HCT116 (cell line): Measurements from ENCODE around the gene TMED7. TPM values are rescaled to one million over a fixed set of nuclear protein-coding genes. Genes with fewer than 3 reads are reported as not detected.
A peak's percentile ranks its signal among the peaks of the same experiment; 100 is the strongest.

ENCODE experiments used
- ATAC-seq: fragments of 200-7000 bp; cut with Tn5 transposase; 2 replicates; pipeline ENCODE4 v1.9.1; 2020; ENCODE audit warnings: mild to moderate bottlenecking, moderate library complexity
- BruUV-seq: library from RNA; stranded (reverse); fragments of 400-500 nt; replicated peaks from 2 replicates; lab custom pipeline; 2021; lab: Mats Ljungman, UMichigan
- CTCF ChIA-PET: fragments of 300-600 bp; sonication (Branson Sonifier 250); formaldehyde crosslinking; loops from one replicate; lab custom pipeline; 2021; ENCODE audit warnings: antibody characterized with exemption; lab: Charles Lee
- POLR2A ChIA-PET: fragments of 300-600, 350-600 bp; sonication (Branson Sonifier 250); formaldehyde crosslinking; loops from one replicate; lab custom pipeline; 2021; ENCODE audit warnings: antibody characterized with exemption; lab: Charles Lee
- RAD21 ChIA-PET, 2 experiments: fragments of 300-600 bp; sonication (Branson Sonifier 250); formaldehyde crosslinking; loops; one replicate each; lab custom pipeline; 2023; ENCODE audit warnings: low total read pairs in 2 of 2; ENCODE audit not compliant: uncharacterized antibody in 2 of 2, unreplicated experiment in 2 of 2, low non-redundant PET in 1 of 2; lab: Charles Lee
- DNase-seq: peaks from one replicate; pipeline ENCODE4 v3.0.0-alpha.2; 2010; ENCODE audit warnings: low read depth, low spot score
- H2AFZ ChIP-seq: fragments of 200-600 bp; shearing (Covaris generic), sonication (generic); 2 replicates; pipeline ENCODE4 v1.6.1; 2017; ENCODE audit warnings: low read depth, mixed run types, mixed read lengths, antibody characterized with exemption, low read length; ENCODE audit not compliant: poor library complexity, severe bottlenecking
- H3K27ac ChIP-seq: 2 replicates; pipeline ENCODE4 v1.5.1; 2012; ENCODE audit warnings: low read depth, low read length
- H3K27me3 ChIP-seq: fragments of 200-600 bp; sonication (generic); 2 replicates; pipeline ENCODE4 v1.6.1; 2016; ENCODE audit warnings: mixed run types, low read length, mixed read lengths; ENCODE audit not compliant: insufficient read depth
- H3K36me3 ChIP-seq, 2 experiments: fragments of 200-500 bp in 1 of 2; fragments of 200-600 bp in 1 of 2; sonication (Bioruptor generic) in 1 of 2; sonication (generic) in 1 of 2; 2 replicates each; pipeline versions ENCODE4 v1.5.1 to v1.6.1; 2014 to 2016; ENCODE audit warnings: low read length in 2 of 2, inconsistent platforms in 1 of 2, mixed read lengths in 1 of 2, mixed run types in 1 of 2; ENCODE audit not compliant: insufficient read depth in 2 of 2, control insufficient read depth in 1 of 2
- H3K4me1 ChIP-seq, 2 experiments: fragments of 200-600 bp in 1 of 2; sonication (generic) in 1 of 2; 2 replicates each; pipeline versions ENCODE4 v1.5.1 to v1.6.1; 2012 to 2017; ENCODE audit warnings: low read length in 2 of 2, inconsistent platforms in 1 of 2, mild to moderate bottlenecking in 1 of 2, mixed read lengths in 1 of 2, mixed run types in 1 of 2, moderate library complexity in 1 of 2; ENCODE audit not compliant: insufficient read depth in 2 of 2, control insufficient read depth in 1 of 2
- H3K4me2 ChIP-seq: fragments of 200-600 bp; sonication (generic); 2 replicates; pipeline ENCODE4 v1.6.1; 2017; ENCODE audit warnings: mixed run types, low read length, mixed read lengths
- H3K4me3 ChIP-seq, 2 experiments: fragments of 200-600 bp in 1 of 2; sonication (generic) in 1 of 2; replicated peaks in 1 of 2; 2 replicates each; pipeline ENCODE4 v1.5.1; 2011 to 2016; ENCODE audit warnings: low read length in 2 of 2, control low read depth in 1 of 2, low read depth in 1 of 2, mild to moderate bottlenecking in 1 of 2, mixed read lengths in 1 of 2, mixed run types in 1 of 2
- H3K79me2 ChIP-seq: fragments of 200-600 bp; sonication (generic); 2 replicates; pipeline ENCODE4 v1.6.1; 2017; ENCODE audit warnings: mild to moderate bottlenecking, mixed run types, low read length, moderate library complexity, mixed read lengths; ENCODE audit not compliant: insufficient read depth
- H3K9ac ChIP-seq: fragments of 200-600 bp; sonication (generic); 2 replicates; pipeline ENCODE4 v1.6.1; 2016; ENCODE audit warnings: low read length, mixed read lengths
- H3K9me2 ChIP-seq: fragments of 200-600 bp; sonication (generic), shearing (Covaris generic); 2 replicates; pipeline ENCODE4 v1.6.1; 2017; ENCODE audit warnings: mixed run types, mild to moderate bottlenecking, moderate library complexity; ENCODE audit not compliant: insufficient read depth
- H3K9me3 ChIP-seq, 2 experiments: fragments of 200-500 bp in 1 of 2; fragments of 200-600 bp in 1 of 2; sonication (Bioruptor generic) in 1 of 2; sonication (generic) in 1 of 2; 2 replicates each; pipeline ENCODE4 v1.6.1; 2014 to 2017; ENCODE audit warnings: low read length in 2 of 2, mixed read lengths in 2 of 2, inconsistent platforms in 1 of 2, low read depth in 1 of 2, mild to moderate bottlenecking in 1 of 2, mixed run types in 1 of 2, moderate library complexity in 1 of 2; ENCODE audit not compliant: control insufficient read depth in 1 of 2, insufficient read depth in 1 of 2
- H4K20me1 ChIP-seq: fragments of 200-600 bp; sonication (generic), shearing (Covaris generic); 2 replicates; pipeline ENCODE4 v1.6.1; 2017; ENCODE audit warnings: mixed run types, mild to moderate bottlenecking, moderate library complexity; ENCODE audit not compliant: insufficient read depth
- CEBPB ChIP-seq: IDR thresholded peaks from 2 replicates; pipeline ENCODE4 v1.6.1; 2012; ENCODE audit warnings: low read depth
- POLR2A ChIP-seq: IDR thresholded peaks from 2 replicates; pipeline ENCODE4 v1.7.0; 2011; ENCODE audit warnings: borderline replicate concordance; ENCODE audit not compliant: insufficient read depth, insufficient read length; ENCODE audit errors: extremely low read depth
- SRF ChIP-seq: IDR thresholded peaks from 2 replicates; pipeline ENCODE4 v1.6.1; 2012; ENCODE audit warnings: low read depth
- ZFX ChIP-seq: fragments of 450-650 bp; IDR thresholded peaks from 2 replicates; pipeline ENCODE4 v1.6.1; 2017
- intact Hi-C: fragments of 100-400 bp; cut with micrococcal nuclease; formaldehyde crosslinking; loops from 2 replicates; pipeline ENCODE4 v1.10.0; 2022
- total RNA-seq: library from RNA; stranded (reverse); gene quantifications from one replicate; pipeline ENCODE4 v1.2.1, GENCODE V29; 2021; ENCODE audit not compliant: unreplicated experiment
- TF ChIP-seq, protein P1 (sequence below): IDR thresholded peaks from 2 replicates; pipeline ENCODE4 v1.6.1; 2012; ENCODE audit warnings: low read depth
- TF ChIP-seq, protein P2 (sequence below): IDR thresholded peaks from 2 replicates; pipeline ENCODE4 v1.6.1; 2012
- TF ChIP-seq, protein P3 (sequence below): IDR thresholded peaks from 2 replicates; pipeline ENCODE4 v1.6.1; 2011; ENCODE audit warnings: mild to moderate bottlenecking, low read length, moderate library complexity; ENCODE audit not compliant: insufficient replicate concordance; ENCODE audit errors: extremely low read depth

Gene TMED7
- total RNA-seq, 1 experiment from 2014 or later, result 167 TPM

DNA sequence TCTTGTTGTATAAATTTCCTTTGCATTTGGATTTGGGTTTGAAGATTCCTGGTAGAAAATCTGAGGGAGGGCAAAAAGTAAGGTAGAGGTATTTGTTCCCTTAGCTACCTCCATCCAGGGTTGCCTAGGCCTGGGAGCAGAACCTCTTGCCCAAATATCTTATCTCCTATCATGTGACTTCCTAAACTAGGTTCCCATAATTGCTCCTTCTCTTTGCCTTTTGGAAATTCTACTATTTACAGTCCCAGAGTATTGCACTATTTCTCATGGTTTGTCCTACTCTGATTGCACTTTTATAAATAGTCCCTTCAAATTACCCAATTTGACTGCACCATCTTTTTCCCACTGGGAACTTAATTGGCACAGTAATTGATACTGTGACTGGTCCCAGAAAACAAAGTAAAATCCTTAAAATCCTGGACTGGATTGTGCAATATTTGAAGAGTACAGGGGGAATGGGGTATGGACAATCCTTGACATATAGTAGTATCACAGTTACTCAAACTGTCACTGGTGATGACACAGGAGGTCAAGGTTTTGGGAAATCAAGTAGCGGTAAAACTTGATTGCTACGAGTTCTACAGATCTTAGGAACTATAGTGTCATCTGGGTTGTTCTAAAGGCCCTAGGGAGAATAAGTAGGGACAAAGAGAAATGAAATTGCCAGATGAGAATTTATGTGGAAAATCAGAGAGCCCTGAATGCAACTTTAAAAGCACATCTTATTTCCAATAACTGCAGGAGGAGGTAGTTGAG, 31.5 kb upstream of the TMED7 start:
- intact Hi-C loops, result no loop called here
- Histone ChIP-seq H3K9ac (no peak overlapping the region), H2AFZ (peak overlapping the region; percentile 40), H3K27ac (no peak overlapping the region), H3K4me1 (peaks cover 0 to 13% of the 10 kb centered on the region in 2 experiments; a peak in 2 of 4 replicates), H4K20me1 (no peaks in the 10 kb centered on the region), H3K79me2 (no peaks in the 10 kb centered on the region), H3K9me3 (no peaks in the 10 kb centered on the region), H3K9me2 (no peaks in the 10 kb centered on the region), H3K4me2 (peak overlapping the region; percentile 47), H3K27me3 (no peaks in the 10 kb centered on the region), H3K4me3 (no peak overlapping the region), H3K36me3 (no peaks in the 10 kb centered on the region)
- DNase-seq (no peak), ATAC-seq (peak; percentile 63)
- BruUV-seq, result no TSS peak
- CTCF ChIA-PET, result no interaction called here
- POLR2A ChIA-PET, result no interaction called here
- RAD21 ChIA-PET, result no interaction called here
- no peak for TF ChIP-seq POLR2A
- TF ChIP-seq, protein P1, sequence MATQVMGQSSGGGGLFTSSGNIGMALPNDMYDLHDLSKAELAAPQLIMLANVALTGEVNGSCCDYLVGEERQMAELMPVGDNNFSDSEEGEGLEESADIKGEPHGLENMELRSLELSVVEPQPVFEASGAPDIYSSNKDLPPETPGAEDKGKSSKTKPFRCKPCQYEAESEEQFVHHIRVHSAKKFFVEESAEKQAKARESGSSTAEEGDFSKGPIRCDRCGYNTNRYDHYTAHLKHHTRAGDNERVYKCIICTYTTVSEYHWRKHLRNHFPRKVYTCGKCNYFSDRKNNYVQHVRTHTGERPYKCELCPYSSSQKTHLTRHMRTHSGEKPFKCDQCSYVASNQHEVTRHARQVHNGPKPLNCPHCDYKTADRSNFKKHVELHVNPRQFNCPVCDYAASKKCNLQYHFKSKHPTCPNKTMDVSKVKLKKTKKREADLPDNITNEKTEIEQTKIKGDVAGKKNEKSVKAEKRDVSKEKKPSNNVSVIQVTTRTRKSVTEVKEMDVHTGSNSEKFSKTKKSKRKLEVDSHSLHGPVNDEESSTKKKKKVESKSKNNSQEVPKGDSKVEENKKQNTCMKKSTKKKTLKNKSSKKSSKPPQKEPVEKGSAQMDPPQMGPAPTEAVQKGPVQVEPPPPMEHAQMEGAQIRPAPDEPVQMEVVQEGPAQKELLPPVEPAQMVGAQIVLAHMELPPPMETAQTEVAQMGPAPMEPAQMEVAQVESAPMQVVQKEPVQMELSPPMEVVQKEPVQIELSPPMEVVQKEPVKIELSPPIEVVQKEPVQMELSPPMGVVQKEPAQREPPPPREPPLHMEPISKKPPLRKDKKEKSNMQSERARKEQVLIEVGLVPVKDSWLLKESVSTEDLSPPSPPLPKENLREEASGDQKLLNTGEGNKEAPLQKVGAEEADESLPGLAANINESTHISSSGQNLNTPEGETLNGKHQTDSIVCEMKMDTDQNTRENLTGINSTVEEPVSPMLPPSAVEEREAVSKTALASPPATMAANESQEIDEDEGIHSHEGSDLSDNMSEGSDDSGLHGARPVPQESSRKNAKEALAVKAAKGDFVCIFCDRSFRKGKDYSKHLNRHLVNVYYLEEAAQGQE, result no peak
- no peak for TF ChIP-seq CEBPB
- TF ChIP-seq, protein P2, sequence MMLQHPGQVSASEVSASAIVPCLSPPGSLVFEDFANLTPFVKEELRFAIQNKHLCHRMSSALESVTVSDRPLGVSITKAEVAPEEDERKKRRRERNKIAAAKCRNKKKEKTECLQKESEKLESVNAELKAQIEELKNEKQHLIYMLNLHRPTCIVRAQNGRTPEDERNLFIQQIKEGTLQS, result no peak
- TF ChIP-seq, protein P3, sequence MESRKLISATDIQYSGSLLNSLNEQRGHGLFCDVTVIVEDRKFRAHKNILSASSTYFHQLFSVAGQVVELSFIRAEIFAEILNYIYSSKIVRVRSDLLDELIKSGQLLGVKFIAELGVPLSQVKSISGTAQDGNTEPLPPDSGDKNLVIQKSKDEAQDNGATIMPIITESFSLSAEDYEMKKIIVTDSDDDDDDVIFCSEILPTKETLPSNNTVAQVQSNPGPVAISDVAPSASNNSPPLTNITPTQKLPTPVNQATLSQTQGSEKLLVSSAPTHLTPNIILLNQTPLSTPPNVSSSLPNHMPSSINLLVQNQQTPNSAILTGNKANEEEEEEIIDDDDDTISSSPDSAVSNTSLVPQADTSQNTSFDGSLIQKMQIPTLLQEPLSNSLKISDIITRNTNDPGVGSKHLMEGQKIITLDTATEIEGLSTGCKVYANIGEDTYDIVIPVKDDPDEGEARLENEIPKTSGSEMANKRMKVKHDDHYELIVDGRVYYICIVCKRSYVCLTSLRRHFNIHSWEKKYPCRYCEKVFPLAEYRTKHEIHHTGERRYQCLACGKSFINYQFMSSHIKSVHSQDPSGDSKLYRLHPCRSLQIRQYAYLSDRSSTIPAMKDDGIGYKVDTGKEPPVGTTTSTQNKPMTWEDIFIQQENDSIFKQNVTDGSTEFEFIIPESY, result no peak
- no peak for TF ChIP-seq ZFX
- no peak for TF ChIP-seq SRF
